Keratinocyte (primary cell): Measurements from ENCODE around the gene MAP7D3.

Source experiments
- EZH2 ChIP-seq: IDR thresholded peaks from one replicate; pipeline ENCODE4 v1.6.1; 2012; ENCODE audit warnings: inconsistent platforms, mild to moderate bottlenecking, low read length, moderate library complexity
- TF ChIP-seq, protein P1 (sequence below), 3 experiments: IDR thresholded peaks in 1 of 3; conservative IDR thresholded peaks in 1 of 3; optimal IDR thresholded peaks in 1 of 3; 2 replicates in 2 of 3; 3 replicates in 1 of 3; pipeline versions ENCODE3 to v1.5.1; 2011; ENCODE audit warnings: low read length in 3 of 3, mild to moderate bottlenecking in 3 of 3, moderate library complexity in 2 of 3, control low read depth in 1 of 3, inconsistent platforms in 1 of 3; ENCODE audit not compliant: insufficient read depth in 2 of 3; ENCODE audit errors: extremely low read depth in 1 of 3

DNA sequence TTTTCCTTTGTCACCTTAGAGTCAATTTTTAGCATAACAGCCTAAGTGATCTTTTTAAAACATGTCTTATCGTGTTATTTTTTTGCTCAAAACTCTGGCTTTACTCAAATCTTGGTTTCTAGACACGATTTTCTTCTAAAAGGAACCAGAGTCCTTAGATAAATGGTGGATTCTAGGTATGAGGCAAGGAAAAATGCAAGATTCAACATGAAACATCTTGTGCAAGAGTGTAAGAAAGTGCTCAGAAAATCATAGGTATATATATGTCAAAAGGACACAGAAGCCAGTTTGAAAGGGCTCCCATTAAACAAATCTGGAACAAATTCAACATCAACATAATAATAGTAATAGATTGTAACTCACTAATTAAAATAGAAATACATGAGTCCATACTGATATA lies 41.5 kb upstream of the MAP7D3 start:
- TF ChIP-seq, protein P1, sequence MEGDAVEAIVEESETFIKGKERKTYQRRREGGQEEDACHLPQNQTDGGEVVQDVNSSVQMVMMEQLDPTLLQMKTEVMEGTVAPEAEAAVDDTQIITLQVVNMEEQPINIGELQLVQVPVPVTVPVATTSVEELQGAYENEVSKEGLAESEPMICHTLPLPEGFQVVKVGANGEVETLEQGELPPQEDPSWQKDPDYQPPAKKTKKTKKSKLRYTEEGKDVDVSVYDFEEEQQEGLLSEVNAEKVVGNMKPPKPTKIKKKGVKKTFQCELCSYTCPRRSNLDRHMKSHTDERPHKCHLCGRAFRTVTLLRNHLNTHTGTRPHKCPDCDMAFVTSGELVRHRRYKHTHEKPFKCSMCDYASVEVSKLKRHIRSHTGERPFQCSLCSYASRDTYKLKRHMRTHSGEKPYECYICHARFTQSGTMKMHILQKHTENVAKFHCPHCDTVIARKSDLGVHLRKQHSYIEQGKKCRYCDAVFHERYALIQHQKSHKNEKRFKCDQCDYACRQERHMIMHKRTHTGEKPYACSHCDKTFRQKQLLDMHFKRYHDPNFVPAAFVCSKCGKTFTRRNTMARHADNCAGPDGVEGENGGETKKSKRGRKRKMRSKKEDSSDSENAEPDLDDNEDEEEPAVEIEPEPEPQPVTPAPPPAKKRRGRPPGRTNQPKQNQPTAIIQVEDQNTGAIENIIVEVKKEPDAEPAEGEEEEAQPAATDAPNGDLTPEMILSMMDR (optimal IDR thresholded peaks at IDR 0.05 in 1 of 3, IDR thresholded peaks at IDR 0.05 in 1 of 3, conservative IDR thresholded peaks at IDR 0.05 in 1 of 3; ENCODE audit: extremely low read depth in 1 of 3, insufficient read depth in 2 of 3, low read length in 3 of 3), result no peak
- no peak for TF ChIP-seq EZH2
